A673 (cell line): Measurements from ENCODE around the gene NUDC. TPM values are rescaled to one million over a fixed set of nuclear protein-coding genes. Genes with fewer than 3 reads are reported as not detected.

ENCODE experiments used
- BruUV-seq: library from RNA; stranded (reverse); fragments of 400-500 nt; replicated peaks from 2 replicates; lab custom pipeline; 2021; lab: Mats Ljungman, UMichigan
- CTCF ChIA-PET: fragments of 300-600 bp; sonication (Branson Sonifier 250); formaldehyde crosslinking; loops from one replicate; lab custom pipeline; 2022; ENCODE audit warnings: antibody characterized with exemption; lab: Charles Lee
- POLR2A ChIA-PET: fragments of 300-600 bp; sonication (Branson Sonifier 250); formaldehyde crosslinking; loops from one replicate; lab custom pipeline; 2022; ENCODE audit warnings: antibody characterized with exemption; ENCODE audit not compliant: low non-redundant PET; lab: Charles Lee
- DNase-seq: peaks from one replicate; pipeline ENCODE4 v3.0.0-alpha.2; 2015; ENCODE audit warnings: low spot score
- H3K27ac ChIP-seq: fragments of 200-600 bp; sonication (generic); 2 replicates; pipeline ENCODE4 v1.5.1; 2016; ENCODE audit warnings: mixed run types, low read depth, mild to moderate bottlenecking, mixed read lengths, antibody characterized with exemption, low read length; ENCODE audit not compliant: poor library complexity, severe bottlenecking
- H3K27me3 ChIP-seq: fragments of 200-600 bp; sonication (generic); replicated peaks from 2 replicates; pipeline ENCODE4 v1.6.1; 2017; ENCODE audit warnings: mixed run types, low read depth, mild to moderate bottlenecking, mixed read lengths, antibody characterized with exemption, low read length; ENCODE audit not compliant: insufficient read depth, poor library complexity
- H3K36me3 ChIP-seq: fragments of 200-600 bp; sonication (generic); 2 replicates; pipeline ENCODE4 v1.6.1; 2016; ENCODE audit warnings: mixed run types, mild to moderate bottlenecking, mixed read lengths, antibody characterized with exemption, low read length; ENCODE audit not compliant: insufficient read depth, poor library complexity, severe bottlenecking
- H3K4me1 ChIP-seq: fragments of 200-600 bp; sonication (generic); 2 replicates; pipeline ENCODE4 v1.6.1; 2017; ENCODE audit warnings: mixed run types, mild to moderate bottlenecking, mixed read lengths, antibody characterized with exemption, low read length; ENCODE audit not compliant: insufficient read depth, poor library complexity, severe bottlenecking
- H3K4me3 ChIP-seq: fragments of 200-600 bp; sonication (generic); 2 replicates; pipeline ENCODE4 v1.5.1; 2016; ENCODE audit warnings: low read depth, mixed run types, mild to moderate bottlenecking, mixed read lengths, low read length; ENCODE audit not compliant: poor library complexity, severe bottlenecking
- H3K9me3 ChIP-seq: fragments of 200-600 bp; sonication (generic); 2 replicates; pipeline ENCODE4 v1.6.1; 2016; ENCODE audit warnings: mixed run types, low read depth, mild to moderate bottlenecking, mixed read lengths, antibody characterized with exemption, low read length; ENCODE audit not compliant: poor library complexity, severe bottlenecking
- CTCF ChIP-seq: fragments of 300-800, 200-600 bp; sonication (generic); conservative IDR thresholded peaks from 2 replicates; pipeline ENCODE4 v1.5.1; 2017; ENCODE audit warnings: low read depth, mild to moderate bottlenecking, antibody characterized with exemption, low read length, moderate library complexity, mixed read lengths
- EZH2 ChIP-seq: fragments of 200-600 bp; sonication (generic); IDR thresholded peaks from 2 replicates; pipeline ENCODE4 v1.6.1; 2017; ENCODE audit warnings: borderline replicate concordance, low read depth, mild to moderate bottlenecking, mixed read lengths, antibody characterized with exemption, low read length; ENCODE audit not compliant: poor library complexity, severe bottlenecking
- intact Hi-C: fragments of 100-400 bp; cut with micrococcal nuclease; formaldehyde crosslinking; loops from one replicate; pipeline ENCODE4 v1.10.0; 2022; ENCODE audit not compliant: unreplicated experiment
- total RNA-seq: library from RNA; stranded (reverse); gene quantifications from 2 replicates; pipeline ENCODE4 v1.2.3, GENCODE V29; 2021

Gene NUDC
- total RNA-seq, 1 experiment from 2014 or later = 187 TPM

GRCh38 chr1:26991310-26992116, 70.0 kb downstream of the NUDC start:
- no peak for DNase-seq
- H3K9me3 ChIP-seq = no peaks in the 10 kb centered on the region
- H3K27me3 ChIP-seq = peaks cover 16% of the 10 kb centered on the region
- ChIA-PET POLR2A (no interaction called here), CTCF (no interaction called here)
- H3K4me1 ChIP-seq = peaks cover 5% of the 10 kb centered on the region
- intact Hi-C loops = no loop called here
- BruUV-seq = no TSS peak
- H3K4me3 ChIP-seq = no peak overlapping the region
- TF ChIP-seq EZH2 = no peak
- no peak overlapping the region for H3K27ac ChIP-seq
- no peaks in the 10 kb centered on the region for H3K36me3 ChIP-seq

GRCh38 chr1:26993237-26994019, 71.9 kb downstream of the NUDC start, which contains the start of gene TRNP1:
TRNP1 (plus strand) TSS chr1:26993692; CDS start chr1:26993787, 95 bp downstream.
- intact Hi-C loops = no loop called here
- peaks cover 5% of the 10 kb centered on the region for H3K4me1 ChIP-seq
- no peak for TF ChIP-seq CTCF
- no peak for TF ChIP-seq EZH2
- ChIA-PET CTCF (no interaction called here), POLR2A (interaction anchor here (0.5 kb wide), 1 partner anchor 591 kb away, joined by 4 read pairs; no protein-coding TSS in a partner anchor)
- H3K9me3 ChIP-seq = no peaks in the 10 kb centered on the region
- no peak within 1 kb of the TSS for H3K27ac ChIP-seq
- peak; percentile 68 for DNase-seq
- peak within 1 kb of the TSS; percentile 67 for H3K4me3 ChIP-seq
- no peaks in the 10 kb centered on the region for H3K36me3 ChIP-seq
- H3K27me3 ChIP-seq = peaks cover 16% of the 10 kb centered on the region
- BruUV-seq = no TSS peak

GRCh38 chr1:26994020-26994786, 72.7 kb downstream of the NUDC start:
- H3K27ac ChIP-seq = no peak overlapping the region
- peaks cover 16% of the 10 kb centered on the region for H3K27me3 ChIP-seq
- CTCF ChIA-PET = interaction anchor here (0.6 kb wide), 1 partner anchor 49 kb away, joined by 8 read pairs; no protein-coding TSS in a partner anchor
- no peak for DNase-seq
- H3K4me1 ChIP-seq = peaks cover 5% of the 10 kb centered on the region
- BruUV-seq = no TSS peak
- H3K36me3 ChIP-seq = no peaks in the 10 kb centered on the region
- no peak for TF ChIP-seq CTCF
- peak; percentile 46 for TF ChIP-seq EZH2
- no peaks in the 10 kb centered on the region for H3K9me3 ChIP-seq
- POLR2A ChIA-PET = interaction anchor here (0.5 kb wide), 1 partner anchor 591 kb away, joined by 4 read pairs; no protein-coding TSS in a partner anchor
- H3K4me3 ChIP-seq = peak overlapping the region; percentile 67
- intact Hi-C loops = no loop called here
